Measurements from ENCODE around the gene FAM120B.

DNA sequence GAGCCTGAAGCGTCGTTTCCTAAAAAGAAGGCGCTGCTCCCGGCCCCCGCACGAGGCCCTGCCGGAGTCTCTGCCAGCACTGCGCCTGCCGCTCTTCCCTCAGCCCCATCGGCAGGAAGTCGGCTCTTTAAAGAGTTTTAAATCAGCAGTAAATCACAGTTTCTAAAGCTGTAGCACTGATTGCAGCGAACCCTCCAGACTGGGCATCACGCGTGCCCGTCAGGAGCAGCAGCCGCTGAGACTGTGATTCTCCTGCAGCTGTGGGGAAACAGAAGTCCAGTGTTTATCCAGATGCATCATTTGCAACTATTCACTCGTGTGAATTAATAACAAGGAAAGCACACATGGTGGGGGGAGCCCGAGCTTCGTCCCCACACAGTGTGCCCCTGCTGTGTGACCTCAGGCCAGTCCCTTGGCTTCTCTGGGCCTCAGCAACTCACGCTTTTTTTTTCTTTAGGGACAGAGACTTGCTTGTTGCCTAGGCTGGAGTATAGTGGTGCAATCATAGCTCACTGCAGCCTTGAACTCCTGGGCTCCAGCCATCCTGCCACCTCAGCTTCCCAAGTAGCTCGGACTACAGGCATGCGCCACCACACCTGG, 44.0 kb upstream of the FAM120B start:
- TF ChIP-seq ELF4 (CRISPR knock-in tag; IDR thresholded peaks at IDR 0.05; ENCODE audit: low read depth) (no peak), ZNF263 (CRISPR knock-in tag; IDR thresholded peaks at IDR 0.05; ENCODE audit: low read depth) (no peak), ZNF121 (CRISPR knock-in tag; IDR thresholded peaks at IDR 0.05) (no peak), CREB1 (CRISPR knock-in tag; IDR thresholded peaks at IDR 0.05) (no peak), E2F5 (CRISPR knock-in tag; IDR thresholded peaks at IDR 0.05) (no peak), NR2C2 (CRISPR knock-in tag; IDR thresholded peaks at IDR 0.05) (no peak), RELA (CRISPR knock-in tag; IDR thresholded peaks at IDR 0.05; ENCODE audit: borderline replicate concordance) (no peak)
- TF ChIP-seq, protein P1, sequence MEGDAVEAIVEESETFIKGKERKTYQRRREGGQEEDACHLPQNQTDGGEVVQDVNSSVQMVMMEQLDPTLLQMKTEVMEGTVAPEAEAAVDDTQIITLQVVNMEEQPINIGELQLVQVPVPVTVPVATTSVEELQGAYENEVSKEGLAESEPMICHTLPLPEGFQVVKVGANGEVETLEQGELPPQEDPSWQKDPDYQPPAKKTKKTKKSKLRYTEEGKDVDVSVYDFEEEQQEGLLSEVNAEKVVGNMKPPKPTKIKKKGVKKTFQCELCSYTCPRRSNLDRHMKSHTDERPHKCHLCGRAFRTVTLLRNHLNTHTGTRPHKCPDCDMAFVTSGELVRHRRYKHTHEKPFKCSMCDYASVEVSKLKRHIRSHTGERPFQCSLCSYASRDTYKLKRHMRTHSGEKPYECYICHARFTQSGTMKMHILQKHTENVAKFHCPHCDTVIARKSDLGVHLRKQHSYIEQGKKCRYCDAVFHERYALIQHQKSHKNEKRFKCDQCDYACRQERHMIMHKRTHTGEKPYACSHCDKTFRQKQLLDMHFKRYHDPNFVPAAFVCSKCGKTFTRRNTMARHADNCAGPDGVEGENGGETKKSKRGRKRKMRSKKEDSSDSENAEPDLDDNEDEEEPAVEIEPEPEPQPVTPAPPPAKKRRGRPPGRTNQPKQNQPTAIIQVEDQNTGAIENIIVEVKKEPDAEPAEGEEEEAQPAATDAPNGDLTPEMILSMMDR (IDR thresholded peaks at IDR 0.05) = no peak
- TF ChIP-seq, protein P2, sequence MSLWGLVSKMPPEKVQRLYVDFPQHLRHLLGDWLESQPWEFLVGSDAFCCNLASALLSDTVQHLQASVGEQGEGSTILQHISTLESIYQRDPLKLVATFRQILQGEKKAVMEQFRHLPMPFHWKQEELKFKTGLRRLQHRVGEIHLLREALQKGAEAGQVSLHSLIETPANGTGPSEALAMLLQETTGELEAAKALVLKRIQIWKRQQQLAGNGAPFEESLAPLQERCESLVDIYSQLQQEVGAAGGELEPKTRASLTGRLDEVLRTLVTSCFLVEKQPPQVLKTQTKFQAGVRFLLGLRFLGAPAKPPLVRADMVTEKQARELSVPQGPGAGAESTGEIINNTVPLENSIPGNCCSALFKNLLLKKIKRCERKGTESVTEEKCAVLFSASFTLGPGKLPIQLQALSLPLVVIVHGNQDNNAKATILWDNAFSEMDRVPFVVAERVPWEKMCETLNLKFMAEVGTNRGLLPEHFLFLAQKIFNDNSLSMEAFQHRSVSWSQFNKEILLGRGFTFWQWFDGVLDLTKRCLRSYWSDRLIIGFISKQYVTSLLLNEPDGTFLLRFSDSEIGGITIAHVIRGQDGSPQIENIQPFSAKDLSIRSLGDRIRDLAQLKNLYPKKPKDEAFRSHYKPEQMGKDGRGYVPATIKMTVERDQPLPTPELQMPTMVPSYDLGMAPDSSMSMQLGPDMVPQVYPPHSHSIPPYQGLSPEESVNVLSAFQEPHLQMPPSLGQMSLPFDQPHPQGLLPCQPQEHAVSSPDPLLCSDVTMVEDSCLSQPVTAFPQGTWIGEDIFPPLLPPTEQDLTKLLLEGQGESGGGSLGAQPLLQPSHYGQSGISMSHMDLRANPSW (CRISPR knock-in tag; conservative IDR thresholded peaks at IDR 0.05; ENCODE audit: low read depth) = no peak

Data from WTC11 (cell line).